Renal cortex interstitium (tissue), 11 donors: ENCODE measurements around the gene MAD1L1. TPM values are rescaled to one million over a fixed set of nuclear protein-coding genes. Genes with fewer than 3 reads are reported as not detected.

ENCODE experiments used
- DNase-seq, 11 donors: peaks; one replicate each; pipeline ENCODE4 v3.0.0-alpha.2; 2013; ENCODE audit warnings: low read depth in 9 of 11, low spot score in 4 of 11; ENCODE audit errors: extremely low read depth in 1 of 11
- polyA plus RNA-seq, 3 donors: library from polyadenylated mRNA; unstranded; fragments of 120-200 nt; gene quantifications; one replicate each; pipeline ENCODE4 v1.2.1, GENCODE V29; 2013; ENCODE audit not compliant: insufficient read length in 3 of 3

The MAD1L1 gene
- polyA plus RNA-seq, 3 donors, result 22.6 to 28.2 (median 26.3) TPM

- DNase-seq, result no peak
These were observed 313.7 kb downstream of the MAD1L1 start for GRCh38 chr7:1918881-1919525.

GRCh38 chr7:1918063-1918645 lies 314.6 kb downstream of the MAD1L1 start:
- DNase-seq, result no peak

GRCh38 chr7:1917221-1918062 lies 315.3 kb downstream of the MAD1L1 start:
- no peak for DNase-seq

GRCh38 chr7:1916601-1916970 lies 316.2 kb downstream of the MAD1L1 start:
- no peak for DNase-seq

DNA sequence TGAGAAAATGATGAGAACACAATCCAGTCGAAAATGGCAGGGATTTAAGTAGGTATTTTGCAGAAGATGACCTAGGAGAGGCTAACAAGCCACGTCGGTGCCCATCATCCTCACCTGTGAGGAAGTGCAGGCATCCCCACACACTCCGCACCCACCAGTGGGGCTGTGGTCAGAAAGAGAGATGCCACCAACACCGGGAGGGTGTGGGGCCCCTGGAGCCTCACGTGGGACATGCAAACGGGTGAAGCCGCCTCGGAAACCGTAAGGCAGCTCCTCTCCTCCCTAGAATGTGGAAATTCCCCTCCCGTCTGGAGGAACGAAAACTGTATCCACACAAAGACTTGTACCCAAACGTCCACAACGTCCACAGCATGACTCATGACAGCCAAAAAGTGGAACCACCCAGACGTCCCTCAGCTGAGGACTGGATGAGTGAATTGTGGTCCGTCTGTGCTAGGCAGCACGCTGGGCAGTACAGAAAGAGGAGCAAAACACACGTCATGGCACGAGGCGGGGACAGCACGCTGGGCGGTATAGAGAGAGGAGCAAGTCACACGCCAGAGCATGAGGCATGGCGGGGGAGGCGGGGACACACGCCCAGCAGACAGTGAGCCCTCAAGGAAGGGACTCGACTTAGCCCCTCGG lies 316.7 kb downstream of the MAD1L1 start:
- DNase-seq, result no peak

DNA sequence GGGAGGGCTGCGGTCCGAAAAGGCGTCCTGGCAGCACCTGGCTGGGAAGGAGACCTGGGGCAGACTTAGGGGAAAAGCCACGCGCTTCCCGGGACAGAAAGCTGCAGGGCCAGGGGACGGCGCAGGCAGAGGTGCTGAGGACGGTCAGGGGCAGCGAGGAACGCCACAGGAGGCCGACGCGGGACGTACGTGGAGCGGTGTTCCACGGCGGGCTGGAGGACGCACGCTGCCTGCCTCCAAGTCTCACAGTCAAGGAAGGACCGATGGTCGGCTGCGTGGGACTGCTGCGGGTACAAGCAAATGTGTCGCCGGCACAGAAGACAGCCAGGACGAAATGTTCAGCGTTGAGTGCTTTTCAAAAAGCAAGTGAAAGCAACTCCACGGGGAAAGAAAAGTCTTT lies 317.4 kb downstream of the MAD1L1 start:
- no peak for DNase-seq

- no peak for DNase-seq
These were observed 318.0 kb downstream of the MAD1L1 start for GRCh38 chr7:1914743-1915142.

DNA sequence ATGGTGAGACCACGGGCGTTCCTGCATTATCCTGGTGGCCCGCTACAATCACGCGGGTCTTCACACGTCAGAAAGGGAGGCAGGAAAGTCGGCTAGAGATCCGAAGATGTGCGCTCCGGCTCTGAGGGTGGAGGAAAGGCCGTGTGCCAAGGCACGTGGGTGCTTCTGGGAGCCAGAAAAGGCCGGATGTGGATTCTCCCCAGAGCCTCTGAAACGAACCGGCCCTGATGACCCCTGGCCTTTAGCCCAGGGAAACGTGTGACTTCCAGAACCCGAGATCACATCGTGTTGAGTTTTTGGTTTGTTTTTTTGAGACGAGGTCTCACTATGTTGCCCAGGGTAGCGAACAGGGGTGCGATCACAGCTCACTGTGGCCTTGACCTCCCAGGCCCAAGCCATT lies 318.4 kb downstream of the MAD1L1 start:
- DNase-seq, result no peak

DNA sequence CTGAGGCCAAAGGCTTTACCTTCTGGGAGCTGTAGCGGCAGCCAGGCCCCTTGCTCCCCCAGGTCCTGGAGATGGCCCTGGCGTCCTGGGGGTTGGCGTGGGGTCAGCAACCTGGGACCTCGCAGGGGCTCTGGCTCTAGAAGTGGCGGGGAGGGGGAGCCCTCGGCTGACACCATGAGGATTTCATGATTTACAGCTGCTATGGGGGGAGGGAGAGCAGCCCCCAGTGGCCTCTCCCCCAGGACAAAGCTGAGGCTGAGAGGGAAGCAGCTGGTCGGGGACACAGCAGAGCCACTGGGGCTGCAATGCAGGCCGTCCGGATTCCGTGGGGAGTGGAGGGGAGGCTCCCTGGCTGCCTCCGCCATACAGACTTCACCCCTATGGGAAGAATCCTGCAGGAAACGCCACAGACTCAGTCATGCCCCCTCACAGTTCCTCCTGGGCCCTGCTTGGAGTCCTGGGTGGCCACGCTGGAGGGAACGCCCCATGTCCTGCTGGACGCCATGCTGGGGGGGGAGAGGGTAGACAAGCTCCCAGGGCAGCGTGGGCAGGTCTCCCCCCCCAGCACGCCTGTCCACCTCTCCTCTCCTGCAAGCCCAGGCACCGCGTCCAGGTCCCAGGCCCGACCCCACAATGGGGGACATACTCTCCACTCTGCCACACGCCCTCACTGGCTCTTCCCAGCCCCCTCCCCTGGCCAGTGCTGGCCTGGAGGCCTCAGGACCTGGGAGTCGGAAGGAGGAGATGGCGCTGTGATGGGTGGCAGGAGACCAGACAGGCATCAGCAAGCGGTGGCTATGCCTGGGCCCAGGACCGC lies 319.1 kb downstream of the MAD1L1 start:
- DNase-seq, result no peak

- peak; percentile 27 to 64 (median 54) for DNase-seq
These were observed 319.9 kb downstream of the MAD1L1 start for GRCh38 chr7:1912593-1913465.

DNA sequence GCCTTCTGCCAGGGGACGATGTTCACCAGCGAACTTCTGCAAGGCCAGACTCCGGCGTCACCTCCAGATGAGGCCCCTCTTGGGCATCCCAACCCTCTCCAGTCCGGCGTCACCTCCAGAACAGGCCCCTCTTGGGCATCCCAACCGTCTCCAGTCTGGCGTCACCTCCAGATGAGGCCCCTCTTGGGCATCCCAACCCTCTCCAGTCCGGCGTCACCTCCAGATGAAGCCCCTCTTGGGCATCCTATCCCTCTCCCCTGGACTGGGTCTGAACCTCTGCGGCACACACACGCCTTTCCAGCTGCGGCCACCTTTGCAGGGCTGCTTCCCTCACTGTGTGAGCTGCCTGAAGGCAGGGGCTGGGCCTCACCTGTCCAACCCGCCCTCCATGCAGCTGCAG lies 321.2 kb downstream of the MAD1L1 start:
- no peak for DNase-seq

- no peak for DNase-seq
These were observed 321.9 kb downstream of the MAD1L1 start for GRCh38 chr7:1910827-1911226.

DNA sequence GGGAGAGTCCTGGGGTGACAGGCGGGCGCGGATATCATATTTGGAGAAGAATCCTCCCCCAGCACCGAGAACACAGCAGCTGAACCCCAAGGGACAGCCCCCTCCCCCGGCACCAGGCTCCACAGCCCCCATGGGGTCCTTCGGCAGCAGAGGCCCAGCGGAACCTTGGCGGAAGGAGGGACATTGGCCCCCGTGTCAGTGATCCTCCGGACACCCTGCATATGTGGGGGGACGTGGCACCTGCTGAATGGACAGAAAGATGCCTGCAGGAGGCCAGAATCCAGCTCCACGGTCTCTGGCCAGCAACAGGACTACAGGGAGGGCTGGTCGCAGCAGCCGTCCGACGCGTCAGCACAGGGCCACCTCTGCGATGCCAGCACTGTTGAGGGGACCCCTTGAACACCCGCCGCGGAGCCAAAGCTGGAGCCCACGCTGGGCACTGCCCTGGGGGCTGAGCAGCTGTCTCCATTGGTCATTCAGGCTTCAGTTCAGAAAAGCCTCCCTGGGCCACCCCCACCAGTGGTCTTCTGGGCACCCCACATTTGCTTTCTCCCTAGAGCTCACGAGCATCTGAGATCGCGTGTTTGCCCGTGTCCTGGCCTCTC lies 322.6 kb downstream of the MAD1L1 start:
- no peak for DNase-seq

DNA sequence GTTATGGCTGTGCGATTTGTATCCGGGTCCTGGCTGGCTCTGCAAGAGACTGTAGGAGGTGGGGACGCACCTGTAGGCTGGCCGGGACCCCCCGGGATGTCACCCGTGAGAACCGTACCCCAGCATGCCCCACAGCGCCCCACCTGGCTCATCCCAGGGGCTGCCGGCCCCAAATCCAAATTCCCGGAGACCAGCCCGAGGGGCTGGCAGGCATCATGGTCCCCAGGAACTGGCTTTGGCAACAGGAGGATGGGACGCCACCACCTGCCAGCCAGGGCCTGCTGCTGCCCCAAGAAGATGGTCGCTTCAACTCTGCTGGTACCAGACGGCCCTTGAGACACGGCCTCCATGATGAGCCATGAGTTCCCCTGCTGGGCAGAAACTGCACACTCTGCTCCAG lies 323.3 kb downstream of the MAD1L1 start:
- DNase-seq, result no peak

DNA sequence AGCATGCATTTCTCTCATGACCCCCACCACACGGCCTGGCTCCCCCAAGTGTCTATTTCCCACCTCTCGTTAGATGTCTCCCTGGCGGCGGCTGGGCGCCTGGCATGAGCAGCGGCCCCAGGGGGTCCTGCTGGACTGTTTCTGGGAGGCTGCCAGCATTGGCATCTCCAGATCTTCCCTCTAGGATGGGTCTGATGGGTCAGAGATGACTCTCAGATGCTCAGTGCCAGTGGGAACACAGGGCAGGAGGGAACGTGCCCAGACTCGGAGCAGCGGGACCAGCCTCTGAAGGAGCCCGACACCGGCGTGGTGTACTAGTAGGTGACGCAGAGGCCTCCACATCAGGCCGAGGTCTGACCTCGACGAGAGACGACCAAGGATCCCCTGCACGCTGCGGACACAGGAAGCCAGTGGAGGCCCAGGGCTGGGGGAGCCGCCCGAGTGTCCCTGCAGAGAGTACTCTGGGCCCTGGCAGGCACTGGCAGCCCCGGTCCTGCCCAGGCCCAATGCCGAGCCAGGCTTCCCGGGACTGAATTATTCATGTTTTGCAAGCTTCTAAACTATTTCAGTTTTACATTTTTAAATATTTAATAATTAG lies 323.8 kb downstream of the MAD1L1 start:
- DNase-seq, result no peak

- DNase-seq, result no peak
These were observed 324.9 kb downstream of the MAD1L1 start for GRCh38 chr7:1907751-1908365.
